ENCODE results near the gene STAB2.

The STAB2 gene

GRCh38 chr12:103635419-103635818 lies 48.3 kb downstream of the STAB2 start:
- H3K4me3 ChIP-seq (ENCODE audit: low read depth, low read length) = no peak overlapping the region
- TF ChIP-seq, protein P1, sequence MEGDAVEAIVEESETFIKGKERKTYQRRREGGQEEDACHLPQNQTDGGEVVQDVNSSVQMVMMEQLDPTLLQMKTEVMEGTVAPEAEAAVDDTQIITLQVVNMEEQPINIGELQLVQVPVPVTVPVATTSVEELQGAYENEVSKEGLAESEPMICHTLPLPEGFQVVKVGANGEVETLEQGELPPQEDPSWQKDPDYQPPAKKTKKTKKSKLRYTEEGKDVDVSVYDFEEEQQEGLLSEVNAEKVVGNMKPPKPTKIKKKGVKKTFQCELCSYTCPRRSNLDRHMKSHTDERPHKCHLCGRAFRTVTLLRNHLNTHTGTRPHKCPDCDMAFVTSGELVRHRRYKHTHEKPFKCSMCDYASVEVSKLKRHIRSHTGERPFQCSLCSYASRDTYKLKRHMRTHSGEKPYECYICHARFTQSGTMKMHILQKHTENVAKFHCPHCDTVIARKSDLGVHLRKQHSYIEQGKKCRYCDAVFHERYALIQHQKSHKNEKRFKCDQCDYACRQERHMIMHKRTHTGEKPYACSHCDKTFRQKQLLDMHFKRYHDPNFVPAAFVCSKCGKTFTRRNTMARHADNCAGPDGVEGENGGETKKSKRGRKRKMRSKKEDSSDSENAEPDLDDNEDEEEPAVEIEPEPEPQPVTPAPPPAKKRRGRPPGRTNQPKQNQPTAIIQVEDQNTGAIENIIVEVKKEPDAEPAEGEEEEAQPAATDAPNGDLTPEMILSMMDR (IDR thresholded peaks at IDR 0.05; ENCODE audit: low read depth, low read length) = no peak

GRCh38 chr12:103637021-103637420 lies 49.9 kb downstream of the STAB2 start:
- TF ChIP-seq, protein P1 (IDR thresholded peaks at IDR 0.05; ENCODE audit: low read depth, low read length) = no peak
- no peak overlapping the region for H3K4me3 ChIP-seq (ENCODE audit: low read depth, low read length)

GRCh38 chr12:103637429-103637828 lies 50.4 kb downstream of the STAB2 start:
- TF ChIP-seq, protein P1 (IDR thresholded peaks at IDR 0.05; ENCODE audit: low read depth, low read length) = no peak
- no peak overlapping the region for H3K4me3 ChIP-seq (ENCODE audit: low read depth, low read length)

DNA sequence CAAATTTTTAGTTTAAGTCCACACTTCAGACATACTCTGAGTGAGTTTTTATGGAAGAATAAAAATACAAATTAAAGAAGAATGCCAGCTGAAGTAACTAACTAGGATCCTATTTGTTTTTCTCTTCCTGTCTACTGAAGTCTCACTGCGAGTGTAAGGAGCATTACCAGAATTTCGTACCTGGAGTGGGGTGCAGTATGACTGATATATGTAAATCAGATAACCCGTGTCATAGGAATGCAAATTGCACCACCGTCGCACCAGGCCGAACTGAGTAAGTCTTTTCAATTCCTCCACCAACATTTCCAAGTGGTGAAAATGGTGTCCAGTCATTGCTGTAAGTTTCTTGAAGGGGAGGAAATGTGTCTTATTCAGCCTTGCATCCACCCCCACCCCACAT lies 52.9 kb downstream of the STAB2 start:
- no peak overlapping the region for H3K4me3 ChIP-seq (ENCODE audit: low read depth, low read length)
- TF ChIP-seq, protein P1 (IDR thresholded peaks at IDR 0.05; ENCODE audit: low read depth, low read length) = no peak

DNA sequence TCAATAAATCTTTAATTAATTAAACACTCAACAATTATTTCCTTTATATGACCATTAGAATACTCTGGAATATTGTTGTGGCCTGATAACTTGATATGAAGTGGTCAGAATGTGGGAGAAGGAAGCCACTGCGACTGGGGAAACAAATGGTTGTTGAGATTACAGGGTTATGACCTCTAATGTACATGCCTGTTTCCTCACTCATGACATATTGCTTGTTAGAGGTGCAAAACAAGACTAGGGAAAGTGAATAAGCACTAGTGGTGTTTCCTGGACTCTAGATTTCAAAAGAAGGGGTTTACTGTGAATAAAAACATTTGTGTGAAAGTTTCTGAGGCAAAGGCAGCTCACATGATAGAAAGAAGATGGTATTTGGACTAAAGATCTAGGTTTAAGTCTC lies 53.3 kb downstream of the STAB2 start:
- TF ChIP-seq, protein P1 (IDR thresholded peaks at IDR 0.05; ENCODE audit: low read depth, low read length) = no peak
- no peak overlapping the region for H3K4me3 ChIP-seq (ENCODE audit: low read depth, low read length)

GRCh38 chr12:103640831-103641230 lies 53.8 kb downstream of the STAB2 start:
- no peak overlapping the region for H3K4me3 ChIP-seq (ENCODE audit: low read depth, low read length)
- TF ChIP-seq, protein P1 (IDR thresholded peaks at IDR 0.05; ENCODE audit: low read depth, low read length) = no peak

DNA sequence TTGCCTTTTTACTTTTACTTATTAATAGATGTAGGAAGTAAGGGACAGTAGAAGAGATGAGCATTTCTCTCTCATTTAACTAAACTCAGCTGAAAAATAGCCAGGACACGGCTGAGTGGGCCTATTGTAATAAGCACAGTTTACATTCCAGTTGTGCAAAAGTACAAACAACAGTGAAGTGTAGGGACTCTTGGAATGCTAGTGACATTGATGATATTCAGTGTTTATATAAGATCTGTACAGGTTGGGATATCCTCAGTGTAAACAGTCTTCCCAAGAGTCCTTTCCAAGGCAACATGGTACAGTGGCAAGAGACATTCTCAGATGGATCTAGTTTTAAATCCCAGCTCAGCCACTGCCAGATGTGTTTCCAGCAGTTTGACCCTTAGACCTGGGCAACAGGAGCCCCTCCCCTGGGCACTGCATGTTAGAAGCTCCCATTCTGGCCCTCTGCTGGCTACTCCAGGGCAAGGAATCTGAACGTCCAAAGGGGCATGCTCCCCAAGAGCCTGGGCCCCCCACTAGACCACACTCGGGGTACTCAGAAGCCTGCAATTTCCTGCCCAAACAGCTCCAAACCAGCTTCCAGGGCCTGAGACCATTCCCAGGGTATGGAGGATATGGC lies 55.3 kb downstream of the STAB2 start:
- no peak overlapping the region for H3K4me3 ChIP-seq (ENCODE audit: low read depth, low read length)
- TF ChIP-seq, protein P1 (IDR thresholded peaks at IDR 0.05; ENCODE audit: low read depth, low read length) = no peak

Data from WI38 (cell line).